ENCODE data around the gene KLC1.

Gene KLC1

DNA sequence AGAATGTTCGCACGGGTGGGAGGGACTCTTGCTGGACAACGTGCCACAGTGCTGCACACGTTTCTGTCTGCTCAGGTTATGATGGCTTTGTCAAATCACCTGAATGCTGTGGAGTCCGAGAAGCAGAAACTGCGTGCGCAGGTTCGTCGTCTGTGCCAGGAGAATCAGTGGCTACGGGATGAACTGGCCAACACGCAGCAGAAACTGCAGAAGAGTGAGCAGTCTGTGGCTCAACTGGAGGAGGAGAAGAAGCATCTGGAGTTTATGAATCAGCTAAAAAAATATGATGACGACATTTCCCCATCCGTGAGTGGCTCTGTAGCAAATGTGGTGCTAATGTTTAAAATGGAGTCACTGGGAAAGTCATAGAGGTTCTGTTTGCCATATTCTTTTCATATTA, 28.5 kb downstream of the KLC1 start:
- DNase-seq (ENCODE audit: low spot score): no peak

DNA sequence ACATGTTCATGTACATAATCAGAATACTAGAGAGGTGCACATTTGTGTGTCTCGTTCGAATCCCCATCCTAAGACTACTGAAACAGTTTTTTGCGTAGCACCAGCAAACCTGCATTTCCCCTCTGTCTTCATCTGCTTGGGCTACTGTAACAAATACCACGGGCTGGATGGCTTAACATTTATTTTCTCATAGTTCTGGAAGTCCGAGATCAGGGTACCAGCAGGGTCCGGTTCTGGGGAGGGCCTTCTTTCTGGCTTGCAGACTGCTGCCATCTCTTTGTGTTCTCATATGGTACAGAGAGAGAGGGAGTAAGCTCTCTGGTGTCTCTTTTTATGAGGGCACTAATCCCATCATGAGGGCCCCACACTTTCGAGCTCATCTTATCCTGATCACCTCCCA, 30.6 kb downstream of the KLC1 start:
- DNase-seq (ENCODE audit: low spot score): no peak

DNA sequence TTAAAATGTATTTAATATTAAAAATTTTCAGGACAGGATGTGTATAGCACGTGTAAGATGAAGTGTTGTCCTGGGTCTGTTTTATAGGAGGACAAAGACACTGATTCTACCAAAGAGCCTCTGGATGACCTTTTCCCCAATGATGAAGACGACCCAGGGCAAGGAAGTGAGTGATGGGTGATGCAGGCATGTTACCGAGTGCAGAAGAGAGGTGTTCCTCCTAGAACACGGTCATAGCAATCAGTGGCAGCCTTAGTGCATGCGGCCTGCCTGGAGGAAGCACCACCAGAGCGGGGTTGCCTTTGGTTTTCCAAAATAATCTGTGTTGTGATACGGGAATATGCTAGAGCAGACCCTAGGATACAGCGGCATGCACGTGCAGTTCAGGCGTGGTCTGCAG, 33.0 kb downstream of the KLC1 start:
- DNase-seq (ENCODE audit: low spot score): no peak

DNA sequence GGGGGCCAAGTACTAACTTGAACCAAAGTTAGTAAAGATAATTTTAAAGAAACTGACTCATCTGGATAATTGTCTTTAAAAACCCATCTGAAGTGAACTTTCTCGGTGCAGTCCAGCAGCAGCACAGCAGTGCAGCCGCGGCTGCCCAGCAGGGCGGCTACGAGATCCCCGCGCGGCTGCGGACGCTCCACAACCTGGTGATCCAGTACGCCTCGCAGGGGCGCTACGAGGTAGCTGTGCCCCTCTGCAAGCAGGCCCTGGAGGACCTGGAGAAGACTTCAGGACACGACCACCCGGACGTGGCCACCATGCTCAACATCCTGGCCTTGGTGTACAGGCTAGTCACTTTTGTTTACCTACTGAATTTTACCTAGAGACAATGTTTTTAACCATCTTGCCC, 33.6 kb downstream of the KLC1 start:
- DNase-seq (ENCODE audit: low spot score): no peak

DNA sequence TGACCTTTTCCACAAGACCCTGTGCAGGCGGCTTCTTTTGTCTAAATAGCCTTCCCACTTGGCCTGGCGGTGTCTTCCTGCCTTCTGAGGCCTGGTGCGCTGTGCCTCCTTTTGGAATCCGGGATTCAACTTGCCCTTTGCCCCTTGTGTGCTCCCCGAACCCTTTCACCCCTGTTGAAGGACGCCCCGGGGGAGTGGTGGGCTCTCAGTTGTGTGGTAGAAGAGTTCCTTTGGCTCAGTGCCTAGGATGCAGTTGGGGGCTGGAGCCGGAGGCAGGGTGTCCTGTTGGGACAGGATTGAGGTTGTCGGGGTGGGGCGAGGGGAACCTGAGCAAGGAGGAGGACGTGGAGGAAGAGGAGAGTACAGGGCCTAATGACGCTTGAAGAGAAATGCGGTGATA, 34.5 kb downstream of the KLC1 start:
- no peak for DNase-seq (ENCODE audit: low spot score)

DNA sequence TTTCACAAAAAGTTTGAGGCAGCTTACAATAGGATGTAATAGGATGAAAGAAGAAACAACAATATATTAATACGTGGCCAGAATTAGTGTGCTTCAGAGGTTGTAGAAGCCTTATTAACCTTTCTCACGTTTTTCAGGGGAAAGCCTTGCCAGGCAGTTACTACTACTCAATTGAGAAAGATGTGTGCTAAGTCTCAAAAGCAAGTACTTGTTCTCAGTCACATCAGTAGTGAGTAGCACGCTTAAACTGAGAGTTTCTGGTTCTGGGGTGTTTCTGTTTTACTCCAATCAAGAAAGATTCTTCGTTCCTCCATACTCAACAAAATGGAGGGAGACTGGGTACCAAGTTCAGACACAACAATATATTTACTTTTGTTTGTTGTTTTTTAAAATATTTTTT, 38.7 kb downstream of the KLC1 start:
- no peak for DNase-seq (ENCODE audit: low spot score)

DNA sequence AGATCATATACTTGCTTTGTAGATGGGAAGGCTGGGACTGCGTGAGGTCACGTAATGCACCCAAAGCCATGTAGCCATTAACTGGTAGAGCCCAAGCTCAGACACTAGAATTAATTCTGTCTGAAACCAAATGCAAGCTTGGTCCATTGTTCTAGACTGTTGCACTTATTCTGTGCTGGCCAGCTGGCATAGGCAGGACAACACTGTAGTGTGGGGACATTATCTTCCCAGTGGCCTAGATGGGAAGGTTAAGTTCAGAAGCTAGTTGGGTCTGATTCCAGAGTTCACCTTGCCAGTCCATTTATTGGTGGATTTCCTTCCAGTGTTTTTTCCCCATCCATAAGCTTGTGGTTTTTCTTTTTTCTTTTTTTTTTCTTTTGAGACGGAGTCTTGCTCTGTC, 39.1 kb downstream of the KLC1 start:
- no peak for DNase-seq (ENCODE audit: low spot score)

DNA sequence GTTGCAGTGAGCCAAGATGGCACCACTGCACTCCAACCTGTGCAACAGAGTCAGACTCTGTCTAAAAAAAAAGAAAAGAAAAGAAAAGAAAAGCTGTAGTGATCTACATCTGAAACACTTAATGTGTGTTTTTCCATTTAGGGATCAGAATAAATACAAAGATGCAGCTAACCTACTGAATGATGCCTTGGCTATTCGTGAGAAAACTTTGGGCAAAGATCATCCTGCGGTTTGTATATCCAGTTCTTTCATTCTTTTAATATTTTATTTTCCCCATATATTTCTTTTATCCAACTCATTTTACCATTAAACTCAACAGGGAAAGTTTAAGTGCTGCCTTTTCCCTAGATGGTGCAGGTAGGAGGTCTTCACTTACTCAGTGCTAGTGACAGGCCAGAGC, 40.4 kb downstream of the KLC1 start:
- DNase-seq (ENCODE audit: low spot score): no peak

DNA sequence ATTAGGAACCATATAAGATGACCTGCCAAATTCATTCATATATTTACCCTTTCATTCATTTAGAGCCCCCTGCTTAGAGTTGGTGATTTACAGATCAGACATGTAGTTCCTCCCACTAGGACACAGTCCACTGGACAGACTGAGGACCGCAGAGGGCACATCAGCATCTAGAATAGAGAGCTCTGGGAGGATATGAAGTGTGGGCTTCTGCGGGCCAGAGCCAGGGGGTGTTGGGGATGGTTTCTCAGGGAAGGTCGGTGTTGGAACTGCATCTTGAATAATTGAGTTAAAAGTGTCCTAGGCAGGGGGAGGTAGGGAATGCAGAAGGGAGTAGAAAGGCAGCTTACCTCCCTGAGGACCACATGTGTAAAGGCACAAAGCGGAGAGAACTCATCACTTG, 42.9 kb downstream of the KLC1 start:
- no peak for DNase-seq (ENCODE audit: low spot score)

DNA sequence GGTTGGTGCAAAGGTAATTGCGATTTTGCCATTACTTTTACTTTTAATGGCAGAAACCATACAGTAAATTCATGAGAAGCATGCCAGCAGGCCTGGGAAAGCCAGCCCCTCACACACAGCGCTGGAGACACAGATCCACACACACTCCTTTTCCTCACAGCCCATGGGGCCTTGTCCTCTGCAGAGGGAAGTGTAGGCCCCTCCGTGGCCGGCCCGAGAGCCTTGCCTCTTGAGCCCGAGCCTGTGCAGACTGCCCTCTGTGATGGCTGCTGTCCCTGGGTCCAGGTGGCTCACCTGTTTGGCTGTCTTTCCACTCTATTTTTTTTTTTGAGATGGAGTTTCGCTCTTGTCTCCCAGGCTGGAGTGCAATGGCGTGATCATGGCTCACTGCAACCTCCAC, 46.9 kb downstream of the KLC1 start:
- DNase-seq (ENCODE audit: low spot score): no peak

DNA sequence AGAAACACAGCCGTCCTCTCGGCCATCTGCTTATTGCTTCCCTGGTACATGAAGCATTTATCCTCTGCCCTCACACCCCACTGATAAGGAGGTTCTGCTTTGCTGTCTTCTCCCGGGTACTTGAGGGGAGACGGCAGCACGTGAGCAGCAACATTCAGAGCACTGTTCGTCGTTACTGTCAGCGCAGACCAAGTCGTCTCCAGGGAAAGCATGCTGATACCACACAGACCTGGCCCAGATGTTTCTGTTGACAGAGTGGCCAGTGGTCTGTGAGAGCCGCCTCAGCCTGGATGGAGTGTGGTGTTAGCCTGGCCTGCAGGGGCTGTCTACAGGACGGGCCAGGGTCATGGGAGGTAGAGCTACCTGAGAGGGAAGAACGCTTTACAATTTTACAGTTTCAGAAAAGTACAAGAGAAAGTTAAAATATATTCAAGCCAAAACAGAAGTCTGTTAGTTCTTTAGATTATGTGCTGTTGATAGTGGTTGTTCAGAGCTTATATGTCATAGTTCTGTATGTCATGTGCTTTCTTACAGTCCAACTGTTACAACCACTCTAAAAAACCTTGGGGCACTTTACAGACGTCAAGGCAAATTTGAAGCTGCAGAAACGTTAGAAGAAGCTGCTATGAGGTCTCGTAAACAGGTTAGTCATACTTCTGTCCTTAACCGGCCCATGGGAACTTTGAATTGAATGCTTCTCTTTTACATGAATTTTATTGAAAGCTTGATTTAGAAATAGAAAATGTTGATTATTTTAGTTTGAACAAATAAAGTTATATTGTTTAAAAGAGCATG, 48.1 kb downstream of the KLC1 start:
- no peak for DNase-seq (ENCODE audit: low spot score)

GRCh38 chr14:103679351-103679750, 50.3 kb downstream of the KLC1 start:
- peak; percentile 78 for DNase-seq (ENCODE audit: low spot score)

DNA sequence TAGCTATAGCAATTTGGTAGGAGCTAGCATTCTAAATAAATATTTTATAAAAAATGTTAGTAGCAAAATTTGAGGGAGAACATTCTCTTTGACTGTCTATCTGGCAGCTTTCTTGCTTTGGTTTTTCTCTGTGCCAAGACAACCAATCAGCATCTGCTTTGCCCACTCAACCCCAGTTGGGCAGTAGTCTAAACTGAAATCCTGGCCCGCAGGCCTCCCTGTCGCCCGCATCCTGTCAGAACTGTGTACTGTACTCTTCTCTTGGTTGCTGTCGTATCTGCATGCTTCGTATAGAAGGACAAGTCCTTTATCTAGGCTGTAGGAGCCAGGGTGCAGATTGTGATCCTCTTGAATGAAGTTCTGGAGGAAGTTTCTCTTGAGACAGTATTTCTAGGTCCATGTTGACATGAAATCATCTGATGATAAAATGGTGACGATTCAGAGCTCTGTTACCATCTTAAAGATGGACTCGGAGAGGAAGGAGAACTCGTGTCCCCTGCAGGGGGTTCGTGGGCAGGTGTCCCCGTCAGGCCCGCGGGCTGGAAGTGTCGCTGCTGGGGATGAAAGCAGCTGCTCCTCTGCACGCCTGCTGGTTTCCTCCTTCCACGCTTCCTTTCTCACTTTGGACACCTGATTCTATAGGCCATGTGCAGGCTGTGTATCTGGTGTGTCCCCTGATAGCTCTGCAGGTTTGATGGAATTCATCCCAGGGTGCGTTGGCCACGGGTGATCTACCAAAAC, 51.6 kb downstream of the KLC1 start:
- DNase-seq (ENCODE audit: low spot score): no peak

- no peak for DNase-seq (ENCODE audit: low spot score)
These were observed 54.1 kb downstream of the KLC1 start for GRCh38 chr14:103683139-103683538.

DNA sequence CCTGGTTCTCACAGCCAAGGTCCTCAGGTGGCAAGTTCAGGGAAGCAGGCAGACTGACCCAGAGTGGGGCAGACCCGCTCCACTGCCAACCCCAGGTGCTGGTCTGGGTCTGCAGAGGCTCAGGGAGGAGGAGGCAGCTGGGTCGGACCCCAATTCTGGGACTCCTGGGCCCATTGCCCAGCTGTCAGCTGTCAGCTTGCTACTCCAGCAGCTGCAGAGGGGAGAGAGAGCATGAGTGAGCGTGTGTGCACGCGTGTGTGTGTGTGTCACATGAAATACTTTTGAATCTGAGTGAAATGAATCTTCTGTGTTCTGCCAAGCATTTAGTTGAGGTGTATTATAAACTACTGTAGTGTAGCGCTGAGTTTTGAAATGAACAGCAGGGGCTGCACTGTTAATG, 55.5 kb downstream of the KLC1 start:
- DNase-seq (ENCODE audit: low spot score): no peak

DNA sequence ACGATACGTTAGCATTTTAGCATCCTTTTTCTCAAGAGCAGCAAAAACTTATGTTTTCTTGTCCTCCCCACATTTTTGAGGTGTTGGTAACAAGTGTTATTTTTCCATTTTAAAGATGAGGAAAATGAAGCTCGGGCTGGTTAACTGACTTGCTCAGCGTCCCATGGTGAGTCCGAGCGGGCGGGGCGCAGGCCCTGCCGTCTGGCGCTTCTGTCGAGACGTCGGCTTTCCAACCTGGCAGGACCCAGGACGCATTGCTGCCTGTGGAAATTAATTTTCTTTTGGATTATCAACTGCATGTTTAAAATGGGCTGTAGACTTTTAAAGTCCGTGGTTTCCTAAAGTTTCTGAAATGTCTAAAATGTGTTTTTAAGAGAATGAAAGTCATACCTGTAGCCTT, 55.9 kb downstream of the KLC1 start:
- no peak for DNase-seq (ENCODE audit: low spot score)

DNA sequence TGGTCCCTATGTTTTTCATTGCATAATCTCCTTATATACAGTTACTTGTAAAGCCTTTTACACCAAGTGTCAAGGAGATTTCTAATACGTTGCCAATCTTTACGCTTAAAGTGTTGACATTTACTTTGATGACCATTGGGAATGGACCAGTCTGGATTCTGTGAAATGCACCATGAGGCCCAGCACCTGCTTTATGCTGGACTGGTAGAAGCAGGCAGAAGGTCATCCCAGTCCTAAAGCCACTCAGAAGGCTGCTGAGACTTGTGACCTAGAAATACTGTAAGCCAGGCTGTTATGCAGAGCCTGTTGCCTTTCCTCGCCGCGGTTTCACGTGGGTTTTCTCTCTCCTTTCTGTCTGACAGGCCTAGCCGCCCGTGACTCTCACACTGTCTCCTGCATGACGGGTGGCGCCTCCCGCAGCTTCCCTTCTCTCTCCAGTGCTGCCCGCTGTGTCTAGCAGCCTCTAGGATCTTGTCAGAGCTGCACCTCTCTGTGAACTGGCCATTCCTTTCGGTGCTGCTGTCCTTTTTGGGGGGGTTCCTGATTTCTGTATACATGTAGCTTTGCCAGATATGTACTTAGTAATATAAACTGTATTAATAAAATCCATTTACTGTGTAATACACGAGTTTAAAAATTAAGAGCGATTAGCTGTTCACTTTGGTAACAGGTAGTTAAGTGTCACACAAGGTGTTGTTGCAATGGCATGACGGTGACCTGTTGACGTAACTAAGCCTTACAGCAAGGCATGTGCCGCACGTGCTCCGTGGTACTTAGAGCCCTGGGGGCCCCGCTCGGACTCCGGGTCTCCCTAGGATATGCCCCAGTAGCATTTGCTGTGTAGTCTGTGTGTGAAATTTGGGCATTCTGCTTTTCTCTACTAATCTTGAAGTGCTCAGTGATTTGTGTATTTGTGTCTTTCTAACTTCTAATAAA, 56.5 kb downstream of the KLC1 start:
- no peak for DNase-seq (ENCODE audit: low spot score)

GRCh38 chr14:103686831-103687485, 57.9 kb downstream of the KLC1 start:
- no peak for DNase-seq (ENCODE audit: low spot score)

GRCh38 chr14:103687712-103688111, 58.7 kb downstream of the KLC1 start:
- DNase-seq (ENCODE audit: low spot score): no peak

DNA sequence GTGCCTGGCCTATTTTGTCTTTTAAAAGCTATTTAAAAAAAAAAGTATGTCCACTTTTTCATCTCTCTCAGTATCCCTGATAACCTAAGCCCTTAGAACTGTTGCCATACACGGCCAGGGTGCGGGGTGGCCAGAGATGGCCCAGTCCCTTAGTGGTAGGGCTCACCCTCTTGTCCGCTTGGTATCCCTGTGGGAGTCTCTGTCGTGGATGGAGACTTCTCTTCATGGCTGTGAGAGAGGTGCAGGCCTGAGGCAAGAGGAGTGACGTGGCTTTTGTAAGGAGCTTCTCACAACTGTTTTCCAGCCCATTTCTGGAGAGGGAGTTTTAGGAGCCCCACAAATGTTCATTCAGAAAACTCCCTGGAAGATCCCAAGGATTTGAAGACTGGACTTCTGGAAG, 59.4 kb downstream of the KLC1 start:
- no peak for DNase-seq (ENCODE audit: low spot score)

DNA sequence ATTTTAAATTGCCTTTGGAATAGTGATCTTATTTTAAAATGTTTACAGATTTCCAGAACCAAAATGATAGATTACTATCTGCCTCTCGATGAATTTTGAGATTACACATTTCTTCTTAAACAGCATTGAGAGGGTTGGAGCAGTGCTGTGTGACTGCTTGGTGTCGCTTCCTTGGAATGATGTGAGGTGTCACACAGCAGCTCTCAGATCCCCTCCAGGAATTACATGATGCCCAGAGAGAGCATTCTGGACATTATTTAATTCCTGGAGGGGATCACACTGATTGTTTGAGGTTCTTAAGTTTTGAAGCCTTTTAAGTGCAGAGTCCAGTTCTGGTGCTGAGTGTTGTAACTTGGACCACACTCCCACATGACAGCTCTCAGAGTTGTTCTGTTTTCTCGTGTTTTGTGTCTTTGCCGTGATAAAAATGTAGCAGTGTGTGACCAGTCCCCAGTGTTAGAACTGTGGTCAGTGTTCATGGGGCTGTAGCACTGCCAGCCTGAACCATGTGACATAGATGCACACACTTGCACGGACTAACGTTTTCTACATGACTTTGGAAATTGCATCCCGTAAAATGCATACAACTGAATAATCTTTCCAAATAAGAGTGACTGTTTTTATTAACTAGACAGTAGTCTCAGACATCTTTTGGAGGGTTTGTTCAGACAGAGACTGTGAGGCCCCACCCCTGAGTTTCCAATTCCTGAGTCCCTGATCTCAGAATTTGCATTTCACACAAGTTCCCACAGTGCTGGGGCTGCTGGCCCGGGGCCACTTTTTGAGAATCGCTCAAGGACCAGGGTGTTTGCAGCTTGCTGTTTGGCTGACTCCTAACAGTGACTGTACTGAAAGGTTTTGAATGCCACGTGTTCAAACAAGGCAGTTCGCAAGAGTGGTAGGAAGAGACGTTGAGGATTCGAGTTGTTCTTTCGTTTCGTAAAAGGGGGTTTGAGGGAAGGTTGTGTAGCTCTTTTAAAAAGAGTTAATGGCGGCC, 60.2 kb downstream of the KLC1 start:
- no peak for DNase-seq (ENCODE audit: low spot score)

Measured in iPS-NIHi11 (cell line).